ENCODE data around the gene NPTXR.
A peak's percentile ranks its signal among the peaks of the same experiment; 100 is the strongest.
"Not testable (repeated sequence)": the region's sequence is repeated elsewhere in the genome, so short reads cannot be mapped to it uniquely, and the experiment has no call there.

The NPTXR gene

DNA sequence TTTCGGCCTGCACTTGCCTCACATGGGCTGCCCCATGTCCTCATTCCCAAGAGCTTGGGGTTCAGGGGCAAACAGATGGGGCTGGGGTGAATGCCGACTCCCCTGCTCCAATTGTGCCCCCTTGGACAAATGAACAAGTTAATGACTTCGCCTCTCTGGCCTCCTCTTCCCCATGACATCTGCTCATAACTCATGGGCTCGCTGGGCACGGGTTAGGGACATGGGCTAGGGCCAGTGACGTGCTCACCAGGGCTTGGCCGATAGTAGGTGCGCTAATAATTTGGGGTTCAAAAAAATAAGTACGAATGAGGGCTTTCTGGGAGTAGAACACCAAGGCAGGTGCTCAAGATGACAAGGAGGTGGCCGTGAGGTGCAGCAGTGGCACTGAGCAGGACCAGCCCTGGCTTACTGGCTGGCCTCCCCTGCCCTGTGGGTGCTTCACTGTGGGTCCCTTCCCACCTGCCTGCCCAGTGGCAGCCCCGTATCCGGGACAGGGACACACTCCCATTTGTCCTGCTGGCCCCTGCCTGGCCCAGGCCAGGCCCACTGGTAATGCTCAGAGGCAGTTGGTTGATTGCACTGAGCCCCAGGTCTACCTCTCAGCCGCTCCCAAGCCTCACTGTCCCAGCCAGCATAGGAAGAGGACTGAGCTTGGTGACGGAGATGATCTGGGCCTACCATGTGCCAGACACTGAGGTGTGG, 15.9 kb upstream of the NPTXR start:
- in situ Hi-C loops (cut with HindIII; ENCODE audit: low pct_ligation_motif_present, low pct_unique_long_range_greater_than_20kb, low sequenced_read_pairs) = no loop called here
- no peak for DNase-seq

DNA sequence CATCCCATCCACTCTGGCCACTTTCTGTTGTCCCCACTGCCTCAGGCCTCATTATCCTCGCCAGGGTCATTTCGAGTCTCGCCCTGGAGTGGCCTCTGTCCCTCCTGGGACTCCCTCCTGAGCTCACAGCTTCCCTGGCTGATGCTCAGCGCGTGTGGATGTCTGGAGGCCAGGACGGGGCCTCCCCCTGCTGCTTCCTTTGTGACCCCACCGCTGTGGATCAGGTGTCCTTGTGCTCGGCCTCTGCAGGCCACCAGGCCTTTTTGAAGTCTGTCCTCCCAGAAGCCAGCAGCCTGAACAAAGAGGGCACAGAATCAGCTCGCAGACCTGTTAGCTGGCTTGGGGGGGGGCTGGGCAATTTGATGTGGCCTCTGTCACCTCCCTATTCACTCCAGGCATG, 14.7 kb upstream of the NPTXR start:
- in situ Hi-C loops (cut with HindIII; ENCODE audit: low pct_ligation_motif_present, low pct_unique_long_range_greater_than_20kb, low sequenced_read_pairs) = no loop called here
- no peak for DNase-seq

DNA sequence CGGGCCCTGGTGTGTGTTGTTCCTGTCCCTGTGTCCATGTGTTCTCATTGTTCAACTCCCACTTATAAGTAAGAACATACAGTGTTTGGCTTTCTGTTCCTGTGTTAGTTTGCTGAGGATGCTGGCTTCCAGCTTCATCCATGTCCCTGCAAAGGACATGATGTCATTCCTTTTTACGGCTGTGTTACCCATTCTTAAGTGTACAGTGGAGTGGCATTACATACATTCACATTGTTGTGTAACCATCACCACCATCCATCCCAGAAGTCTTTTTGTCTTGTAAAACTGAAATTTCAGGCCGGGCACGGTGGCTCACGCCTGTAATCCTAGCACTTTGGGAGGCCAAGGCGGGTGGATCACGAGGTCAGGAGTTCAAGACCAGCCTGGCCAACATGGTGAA, 10.6 kb upstream of the NPTXR start:
- DNase-seq; in situ Hi-C loops (cut with HindIII; ENCODE audit: low pct_ligation_motif_present, low pct_unique_long_range_greater_than_20kb, low sequenced_read_pairs): not testable (repeated sequence)

GRCh38 chr22:38853883-38854282, 10.1 kb upstream of the NPTXR start:
- DNase-seq; in situ Hi-C loops (cut with HindIII; ENCODE audit: low pct_ligation_motif_present, low pct_unique_long_range_greater_than_20kb, low sequenced_read_pairs): not testable (repeated sequence)

DNA sequence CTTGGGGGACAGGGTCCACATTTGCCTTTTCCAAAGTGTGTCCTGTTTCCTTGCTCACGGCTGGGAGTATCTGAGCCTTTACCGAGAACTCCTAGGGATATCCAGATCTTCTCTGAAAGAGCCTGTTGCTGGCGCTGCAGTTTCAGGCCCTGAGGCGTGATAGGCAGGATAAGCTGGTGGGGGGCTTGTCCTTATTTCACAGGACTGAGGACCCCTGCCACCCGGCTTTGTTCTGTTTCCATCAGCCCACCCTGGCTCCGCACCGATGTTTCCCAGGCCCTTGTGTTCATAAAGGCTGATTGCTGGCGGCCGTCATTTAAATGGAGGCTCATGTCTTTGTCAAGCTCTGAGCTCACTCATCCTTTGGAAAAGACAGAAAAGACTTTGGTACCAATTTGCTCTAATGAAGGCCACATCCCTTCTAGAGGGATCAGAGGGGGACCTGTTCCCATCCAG, 9.4 kb upstream of the NPTXR start:
- in situ Hi-C loops (cut with HindIII; ENCODE audit: low pct_ligation_motif_present, low pct_unique_long_range_greater_than_20kb, low sequenced_read_pairs) = no loop called here
- no peak for DNase-seq

GRCh38 chr22:38852522-38852921, 8.7 kb upstream of the NPTXR start:
- in situ Hi-C loops (cut with HindIII; ENCODE audit: low pct_ligation_motif_present, low pct_unique_long_range_greater_than_20kb, low sequenced_read_pairs) = no loop called here

DNA sequence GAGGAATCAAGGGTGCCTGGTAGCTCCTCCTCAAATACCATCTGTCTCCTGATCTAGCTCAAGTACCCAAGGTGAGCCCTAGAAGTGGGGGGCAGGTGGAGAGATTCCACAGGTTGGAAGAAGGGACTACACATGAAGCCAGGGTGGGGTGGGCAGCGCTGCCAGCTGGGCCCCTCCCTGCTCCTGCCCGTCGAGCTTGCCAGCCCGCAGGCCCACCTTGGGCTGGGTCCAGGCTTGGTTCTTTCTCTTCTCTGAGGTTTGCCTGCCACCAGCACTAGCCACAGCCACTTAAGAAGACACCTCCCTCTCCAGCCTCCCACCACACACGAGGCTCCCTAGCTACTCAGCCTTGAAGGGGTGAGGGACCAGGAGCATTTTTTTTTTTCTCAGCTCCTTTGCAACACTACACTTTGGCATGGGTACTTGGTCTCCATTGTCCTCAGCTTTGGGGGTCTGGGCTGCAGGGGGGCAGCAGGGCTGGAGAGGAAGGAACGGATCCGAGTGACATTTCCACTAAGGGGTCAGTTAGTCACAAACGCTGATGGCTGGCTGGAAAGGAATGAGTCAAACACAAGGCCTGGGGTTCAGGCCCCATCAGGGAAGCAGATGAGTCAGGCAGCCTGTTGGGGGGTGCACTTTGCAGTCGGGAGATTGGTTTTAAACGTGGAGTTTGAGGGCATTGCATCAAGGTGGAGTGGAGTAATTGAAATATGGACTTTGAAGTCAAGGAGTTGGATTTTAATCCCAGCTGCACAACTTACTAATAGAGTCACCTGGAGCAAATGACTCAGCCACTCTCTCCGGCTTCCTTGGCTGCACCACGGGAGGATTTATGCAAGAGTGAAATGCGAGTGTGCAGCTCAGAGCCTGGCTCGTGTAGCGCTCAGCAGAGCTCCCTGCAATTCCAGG, 7.4 kb upstream of the NPTXR start:
- in situ Hi-C loops (cut with HindIII; ENCODE audit: low pct_ligation_motif_present, low pct_unique_long_range_greater_than_20kb, low sequenced_read_pairs) = no loop called here
- peak; percentile 72 for DNase-seq

More at GRCh38 chr22:38852522-38852921, 8.7 kb upstream of the NPTXR start:
- no peak for DNase-seq

DNA sequence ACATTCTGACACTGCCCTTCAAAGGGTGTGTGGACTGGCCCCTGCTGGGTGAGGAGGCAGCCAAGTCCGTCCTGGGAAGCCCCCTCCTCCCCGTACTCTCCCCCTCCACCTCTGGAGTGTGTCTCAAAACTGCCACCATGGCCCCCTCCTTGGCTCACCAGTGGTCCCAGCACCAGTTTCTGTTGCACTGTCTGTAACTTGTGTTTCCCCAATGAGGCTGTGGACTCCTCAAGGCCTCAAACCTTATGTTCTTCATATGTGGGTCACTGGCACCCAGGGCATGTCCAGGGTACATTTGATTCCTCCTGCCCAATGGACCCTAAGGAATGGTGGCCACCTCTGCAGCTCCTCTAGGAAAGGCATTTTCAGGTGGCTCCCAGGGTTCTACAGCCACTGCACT, 6.6 kb upstream of the NPTXR start:
- no peak for DNase-seq
- in situ Hi-C loops (cut with HindIII; ENCODE audit: low pct_ligation_motif_present, low pct_unique_long_range_greater_than_20kb, low sequenced_read_pairs) = no loop called here

GRCh38 chr22:38849811-38850210, 6.0 kb upstream of the NPTXR start:
- in situ Hi-C loops (cut with HindIII; ENCODE audit: low pct_ligation_motif_present, low pct_unique_long_range_greater_than_20kb, low sequenced_read_pairs) = no loop called here

DNA sequence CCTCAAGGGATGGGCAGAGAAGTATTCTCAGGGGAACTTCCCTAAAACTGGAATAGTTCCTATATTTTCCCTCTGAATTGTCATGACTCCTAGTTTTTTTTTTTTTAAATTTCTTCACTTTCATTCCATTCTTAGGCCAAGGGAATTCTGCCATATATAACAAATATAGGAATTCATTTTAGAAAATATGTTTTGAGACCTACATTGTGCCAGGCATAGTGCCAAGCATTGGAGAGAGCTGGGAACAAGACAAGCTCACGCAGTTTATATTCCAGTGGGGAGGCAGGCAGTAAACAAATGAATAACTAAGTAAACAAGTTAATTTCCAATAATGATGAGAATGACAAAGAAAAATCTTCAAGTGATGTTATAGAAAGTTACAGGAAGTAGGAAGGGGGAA, 2.6 kb upstream of the NPTXR start:
- in situ Hi-C loops (cut with HindIII; ENCODE audit: low pct_ligation_motif_present, low pct_unique_long_range_greater_than_20kb, low sequenced_read_pairs) = no loop called here
- DNase-seq = no peak

More at GRCh38 chr22:38849811-38850210, 6.0 kb upstream of the NPTXR start:
- no peak for DNase-seq

DNA sequence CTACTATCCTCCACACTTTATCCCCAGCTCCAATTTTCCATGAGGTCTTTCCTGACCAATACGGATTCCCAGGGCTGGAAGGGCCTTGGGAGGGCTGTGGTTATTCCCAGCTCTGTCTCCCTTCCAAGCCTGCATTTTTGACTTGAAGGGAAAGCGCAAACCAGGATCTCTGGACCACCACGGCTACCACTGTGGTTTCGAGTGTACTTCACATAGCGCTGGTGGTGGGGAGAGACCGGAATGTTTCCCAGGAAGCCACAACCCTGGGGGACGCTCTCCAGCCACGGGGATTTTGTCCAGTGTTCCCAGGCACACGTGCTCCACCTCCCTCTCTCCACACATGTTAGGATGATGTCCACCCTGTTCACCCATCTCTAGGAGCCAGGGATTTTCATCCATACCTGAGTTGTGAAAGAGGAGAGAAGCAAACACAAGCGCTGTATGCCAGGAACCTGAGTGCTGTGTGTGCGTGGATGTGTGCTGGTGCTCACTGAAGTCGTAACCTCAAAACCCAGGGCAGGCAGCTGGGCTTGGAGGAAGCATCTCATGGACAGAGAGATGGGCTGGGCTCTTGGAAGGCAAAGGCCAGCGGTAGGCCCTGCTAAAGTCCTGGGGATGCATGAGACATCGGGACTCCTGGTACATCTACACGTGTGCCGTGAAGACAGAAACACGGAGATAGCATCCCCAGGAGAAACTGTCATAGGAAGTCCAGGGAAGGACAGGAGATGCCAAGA, 1.3 kb upstream of the NPTXR start:
- in situ Hi-C loops (cut with HindIII; ENCODE audit: low pct_ligation_motif_present, low pct_unique_long_range_greater_than_20kb, low sequenced_read_pairs) = no loop called here
- no peak for DNase-seq

DNA sequence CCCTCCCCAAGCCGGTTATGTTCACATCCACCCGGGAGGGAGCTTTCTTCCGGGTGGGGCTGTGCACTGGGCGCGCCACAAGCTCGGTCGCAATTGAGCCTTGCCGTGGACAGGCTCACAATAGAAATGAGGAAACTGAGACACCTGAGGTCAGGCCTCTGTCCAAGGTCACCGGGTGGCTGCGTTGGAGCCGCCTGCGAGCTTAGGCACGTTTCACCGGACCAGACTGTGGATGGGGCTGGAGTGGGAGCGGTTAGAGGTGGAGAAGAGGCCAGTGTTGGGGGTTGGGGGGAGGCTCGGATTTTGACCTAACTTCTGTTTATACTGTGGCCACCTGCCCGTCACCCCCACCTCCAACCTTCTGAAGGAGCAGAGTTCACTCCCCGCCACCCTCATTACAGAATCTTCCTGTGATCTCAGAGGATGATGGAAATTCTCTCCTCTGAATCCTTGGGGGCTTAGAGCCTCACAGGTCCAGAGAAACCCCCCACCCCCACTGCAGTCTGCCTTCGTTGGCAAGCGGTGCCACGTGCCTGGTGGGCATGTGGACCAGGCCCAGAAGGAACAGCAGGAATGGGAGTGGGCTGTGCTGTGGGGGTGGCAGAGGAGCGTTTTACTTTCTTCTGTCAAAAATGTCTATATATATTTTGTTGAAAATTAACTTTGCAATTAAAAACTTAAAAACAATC, 631 bp upstream of the NPTXR start:
- in situ Hi-C loops (cut with HindIII; ENCODE audit: low pct_ligation_motif_present, low pct_unique_long_range_greater_than_20kb, low sequenced_read_pairs) = no loop called here
- no peak for DNase-seq

- peak; percentile 70 for DNase-seq
- in situ Hi-C loops (cut with HindIII; ENCODE audit: low pct_ligation_motif_present, low pct_unique_long_range_greater_than_20kb, low sequenced_read_pairs) = no loop called here
These were observed 599 bp downstream of the NPTXR start for GRCh38 chr22:38843201-38843656.

- DNase-seq = no peak
- in situ Hi-C loops (cut with HindIII; ENCODE audit: low pct_ligation_motif_present, low pct_unique_long_range_greater_than_20kb, low sequenced_read_pairs) = no loop called here
These were observed 1.2 kb downstream of the NPTXR start for GRCh38 chr22:38842512-38843200.

DNA sequence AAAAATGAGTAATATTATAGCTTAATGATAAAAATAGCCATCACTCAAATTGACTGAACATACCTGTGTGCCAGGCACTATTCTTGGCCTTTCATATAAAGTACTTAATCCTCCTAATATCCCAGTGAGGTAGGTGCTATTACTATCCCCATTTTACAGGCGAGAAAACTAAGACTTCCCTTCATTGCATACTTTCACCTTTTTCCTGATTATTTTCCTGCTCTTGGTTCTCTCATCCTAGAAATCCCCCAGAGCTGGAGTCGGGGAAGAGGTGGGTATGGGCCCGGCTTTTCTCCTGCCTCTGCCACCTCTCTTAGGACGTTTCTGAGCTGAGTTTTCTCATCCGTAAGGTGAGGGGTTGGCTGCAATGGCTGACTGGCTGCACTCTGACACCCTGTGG, 2.2 kb downstream of the NPTXR start:
- DNase-seq = no peak
- in situ Hi-C loops (cut with HindIII; ENCODE audit: low pct_ligation_motif_present, low pct_unique_long_range_greater_than_20kb, low sequenced_read_pairs) = no loop called here

- in situ Hi-C loops (cut with HindIII; ENCODE audit: low pct_ligation_motif_present, low pct_unique_long_range_greater_than_20kb, low sequenced_read_pairs) = no loop called here
- no peak for DNase-seq
These were observed 2.6 kb downstream of the NPTXR start for GRCh38 chr22:38841211-38841610.

DNA sequence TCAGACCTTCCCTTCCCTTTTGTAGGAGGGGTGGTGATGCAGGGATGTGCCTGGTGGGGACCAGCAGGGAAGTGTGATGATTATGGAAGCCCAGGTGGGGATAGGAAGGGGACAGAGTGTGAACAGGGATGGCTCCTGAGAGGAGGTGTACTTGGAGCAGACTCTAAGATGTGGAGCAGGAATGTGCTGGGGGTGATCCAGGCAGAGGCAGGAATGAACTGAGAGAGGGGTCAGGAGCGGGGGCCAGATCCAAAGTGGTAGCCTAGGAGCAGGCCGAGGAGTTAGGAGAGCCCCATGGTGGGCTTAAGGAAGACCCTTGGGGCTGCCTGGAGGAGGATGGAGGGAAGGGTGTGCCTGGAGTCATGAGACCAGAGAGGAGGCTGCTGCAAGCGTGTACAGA, 3.7 kb downstream of the NPTXR start:
- in situ Hi-C loops (cut with HindIII; ENCODE audit: low pct_ligation_motif_present, low pct_unique_long_range_greater_than_20kb, low sequenced_read_pairs) = no loop called here
- DNase-seq = no peak

DNA sequence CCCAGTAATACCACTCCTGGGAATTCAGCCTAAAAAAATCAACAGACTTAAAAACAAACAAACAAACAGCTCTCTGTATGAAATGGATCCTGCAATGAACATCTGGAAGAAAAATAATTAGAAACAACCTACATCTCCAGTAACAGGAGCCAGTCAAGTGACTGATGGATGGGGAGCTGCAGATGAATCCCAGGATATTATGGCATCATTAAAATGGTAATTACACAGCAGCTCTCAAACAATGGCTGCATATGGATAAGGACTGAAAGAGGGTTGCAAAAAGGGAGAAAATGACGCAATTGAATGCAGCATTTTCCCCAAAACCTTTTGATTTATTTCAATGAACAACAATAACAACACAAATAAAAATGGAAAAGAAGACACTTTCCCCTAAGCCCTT, 4.1 kb downstream of the NPTXR start:
- no peak for DNase-seq
- in situ Hi-C loops (cut with HindIII; ENCODE audit: low pct_ligation_motif_present, low pct_unique_long_range_greater_than_20kb, low sequenced_read_pairs) = no loop called here
